HG02943 (cell line): ENCODE data around the gene EPS8L2.

Experiments
- ATAC-seq: cut with Tn5 transposase; IDR thresholded peaks from one replicate; pipeline ENCODE4 v1.9.1; 2021; ENCODE audit warnings: mild to moderate bottlenecking, low read depth, moderate library complexity; ENCODE audit not compliant: unreplicated experiment

The EPS8L2 gene

DNA sequence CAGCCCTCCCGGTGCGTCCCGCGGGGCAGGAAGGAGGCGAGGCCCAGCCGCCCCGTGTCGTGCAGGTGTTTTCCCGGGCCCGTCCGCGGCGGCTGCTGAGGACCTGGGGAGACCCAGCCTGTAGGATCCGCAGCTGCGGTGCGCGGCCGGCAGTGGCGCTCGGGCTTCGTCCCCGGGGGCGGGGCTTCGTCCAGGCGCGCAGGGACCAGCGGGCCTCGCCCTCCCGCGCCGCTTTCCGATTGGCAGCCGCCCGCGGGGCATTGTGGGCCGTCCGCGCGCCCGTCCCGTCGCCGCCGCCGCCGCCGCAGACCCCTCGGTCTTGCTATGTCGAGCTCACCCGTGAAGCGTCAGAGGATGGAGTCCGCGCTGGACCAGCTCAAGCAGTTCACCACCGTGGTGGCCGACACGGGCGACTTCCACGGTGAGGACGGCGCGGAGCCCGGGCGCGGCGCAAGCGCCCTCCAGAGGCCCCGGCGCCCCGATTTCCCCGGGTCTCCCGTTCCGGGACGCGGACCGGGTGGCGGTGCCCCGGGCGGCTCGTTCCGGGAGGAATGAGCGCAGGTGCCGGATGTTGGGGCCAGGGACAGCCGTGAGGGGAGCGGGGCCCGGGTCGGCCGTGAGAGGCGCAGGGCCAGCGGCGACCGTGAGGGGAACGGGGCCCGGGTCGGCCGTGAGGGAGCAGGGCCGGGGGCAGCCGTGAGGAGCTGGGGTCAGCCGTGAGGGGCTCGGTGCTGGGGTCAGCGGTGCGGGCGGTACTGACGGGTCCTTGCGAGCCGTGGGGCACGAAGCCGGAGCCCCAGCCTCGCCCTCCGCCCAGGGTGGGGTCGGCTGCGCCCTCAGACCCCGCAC lies 41.4 kb downstream of the EPS8L2 start, which contains the start of gene TALDO1:
Gene TALDO1 (plus strand): TSS at position 307 of the 849 bp plus-strand sequence. CDS start 18 bp downstream, at position 325.
- peak; percentile 84 for ATAC-seq

DNA sequence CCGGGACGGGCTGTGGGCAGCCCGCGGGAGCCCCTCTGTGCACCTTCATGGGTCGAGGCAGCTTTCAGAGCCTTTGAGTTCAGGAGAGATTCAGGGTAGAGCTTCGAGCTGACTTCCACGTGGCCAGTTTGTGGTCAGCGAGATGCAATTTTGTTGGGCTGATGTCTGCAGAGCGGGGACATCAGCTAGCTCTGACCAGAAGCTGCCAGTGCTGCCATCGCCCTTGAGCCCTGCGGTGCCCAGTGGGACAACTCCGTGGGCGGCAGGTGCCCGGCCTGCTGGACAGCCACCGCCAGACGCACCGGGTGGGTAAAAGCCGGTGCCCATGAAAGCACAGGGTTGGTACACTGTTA lies 42.0 kb downstream of the EPS8L2 start:
- peak; percentile 6 for ATAC-seq

DNA sequence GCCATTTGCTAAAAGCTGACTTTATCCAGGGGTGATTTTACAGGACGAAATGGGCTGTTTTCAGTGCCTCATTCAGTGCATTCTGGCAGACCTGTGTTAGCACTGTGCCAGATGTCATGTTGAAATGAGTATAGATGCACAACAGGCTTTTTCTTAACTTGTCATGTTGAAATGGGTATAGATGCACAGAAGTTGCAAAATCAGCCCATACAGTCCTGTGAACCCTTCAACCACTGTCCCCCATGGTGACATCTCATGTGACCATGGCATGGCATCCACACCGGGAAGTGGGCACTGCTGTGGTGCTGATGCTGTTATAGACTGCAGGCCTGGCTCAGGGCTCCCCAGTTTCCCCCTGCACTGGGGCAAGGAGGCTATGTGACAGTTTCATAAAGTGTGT lies 43.7 kb downstream of the EPS8L2 start:
- ATAC-seq, result no peak

DNA sequence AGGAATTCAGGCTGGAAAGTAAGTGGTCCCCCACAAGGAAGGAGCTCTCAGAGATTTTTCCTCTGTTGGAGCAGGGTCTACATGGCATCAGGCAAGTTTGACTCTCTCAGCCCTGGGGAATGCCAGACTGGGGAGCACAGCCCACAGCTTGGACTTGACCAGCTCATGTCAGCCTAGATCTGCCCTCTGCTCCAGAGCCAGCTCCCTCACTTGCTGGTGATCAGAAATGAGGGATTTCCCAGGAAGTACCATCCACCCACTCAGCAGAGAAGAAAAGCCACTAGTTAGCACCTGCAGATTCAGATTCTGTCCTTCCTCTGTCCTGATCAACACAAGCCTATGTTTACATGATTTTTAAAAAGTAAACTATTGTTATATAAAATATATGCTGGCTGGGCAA lies 54.2 kb downstream of the EPS8L2 start:
- ATAC-seq, result no peak

DNA sequence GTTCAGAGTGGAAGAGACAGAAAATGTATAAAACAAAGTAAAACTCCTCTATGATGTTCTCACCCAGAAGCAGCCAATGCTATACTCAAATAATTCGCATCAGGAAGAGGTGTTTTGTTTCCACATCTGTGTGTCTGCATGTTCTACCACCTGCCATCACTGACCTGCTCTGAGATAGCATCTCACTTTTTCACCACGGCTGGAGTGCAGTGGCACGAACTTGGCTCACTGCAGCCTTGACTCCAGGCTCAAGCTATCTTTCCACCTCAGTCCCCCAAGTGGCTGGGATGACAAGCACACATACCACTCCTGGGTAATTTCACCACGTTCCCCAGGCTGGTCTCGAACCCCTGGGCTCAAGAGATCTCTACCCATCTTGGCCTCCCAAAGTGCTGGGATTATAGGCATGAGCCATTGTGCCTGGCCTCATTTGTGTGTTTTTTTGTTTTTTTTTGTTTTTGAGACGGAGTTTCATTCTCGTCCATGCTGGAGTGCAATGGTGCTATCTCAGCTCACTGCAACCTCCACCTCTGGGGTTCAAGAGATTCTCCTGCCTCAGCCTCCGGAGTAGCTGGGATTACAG lies 55.6 kb downstream of the EPS8L2 start:
- no peak for ATAC-seq

DNA sequence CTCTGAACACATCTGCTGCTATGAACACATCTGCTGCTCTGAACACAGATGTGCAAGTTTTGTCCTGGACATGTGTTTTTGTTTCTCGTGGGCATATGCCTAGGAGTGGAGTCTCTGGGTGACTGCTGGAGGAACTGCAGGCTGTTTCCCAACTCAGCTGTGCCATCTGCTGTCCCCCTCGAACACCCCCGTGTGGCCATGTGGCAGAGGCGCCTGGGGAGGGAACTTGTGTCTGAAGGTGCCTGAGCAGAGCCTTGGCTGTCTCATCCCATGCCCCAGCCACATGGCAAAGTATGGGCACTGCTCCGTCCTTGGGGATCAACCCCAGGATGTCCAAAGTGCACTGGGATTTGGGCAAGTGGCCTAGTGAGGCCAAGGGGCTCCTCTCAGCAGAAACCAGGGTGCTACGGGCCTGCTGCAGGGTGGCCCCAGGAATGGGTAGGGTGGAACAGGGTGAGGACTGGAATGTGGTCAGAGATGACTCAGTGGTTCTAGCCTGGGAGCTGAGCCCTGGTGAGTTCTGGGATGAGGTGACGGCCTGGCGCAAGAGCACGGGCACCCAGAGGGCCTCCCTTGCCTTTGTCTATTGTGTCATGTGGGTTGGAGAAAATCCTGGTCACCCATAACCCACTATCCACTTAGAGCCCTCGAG lies 56.5 kb downstream of the EPS8L2 start:
- ATAC-seq, result no peak

DNA sequence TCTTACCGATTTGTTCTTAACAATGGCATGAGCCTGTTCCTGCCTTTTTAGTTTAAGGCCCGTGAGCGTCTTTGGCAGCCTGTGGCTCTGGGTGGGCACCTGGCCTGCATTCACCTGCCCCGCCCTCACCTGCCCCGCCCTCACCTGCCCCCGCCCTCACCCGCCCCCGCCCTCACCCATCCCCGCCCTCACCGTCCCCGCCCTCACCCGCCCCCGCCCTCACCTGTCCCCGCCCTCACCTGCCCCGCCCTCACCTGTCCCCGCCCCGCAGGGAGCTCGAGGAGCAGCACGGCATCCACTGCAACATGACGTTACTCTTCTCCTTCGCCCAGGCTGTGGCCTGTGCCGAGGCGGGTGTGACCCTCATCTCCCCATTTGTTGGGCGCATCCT lies 57.0 kb downstream of the EPS8L2 start:
- no peak for ATAC-seq

DNA sequence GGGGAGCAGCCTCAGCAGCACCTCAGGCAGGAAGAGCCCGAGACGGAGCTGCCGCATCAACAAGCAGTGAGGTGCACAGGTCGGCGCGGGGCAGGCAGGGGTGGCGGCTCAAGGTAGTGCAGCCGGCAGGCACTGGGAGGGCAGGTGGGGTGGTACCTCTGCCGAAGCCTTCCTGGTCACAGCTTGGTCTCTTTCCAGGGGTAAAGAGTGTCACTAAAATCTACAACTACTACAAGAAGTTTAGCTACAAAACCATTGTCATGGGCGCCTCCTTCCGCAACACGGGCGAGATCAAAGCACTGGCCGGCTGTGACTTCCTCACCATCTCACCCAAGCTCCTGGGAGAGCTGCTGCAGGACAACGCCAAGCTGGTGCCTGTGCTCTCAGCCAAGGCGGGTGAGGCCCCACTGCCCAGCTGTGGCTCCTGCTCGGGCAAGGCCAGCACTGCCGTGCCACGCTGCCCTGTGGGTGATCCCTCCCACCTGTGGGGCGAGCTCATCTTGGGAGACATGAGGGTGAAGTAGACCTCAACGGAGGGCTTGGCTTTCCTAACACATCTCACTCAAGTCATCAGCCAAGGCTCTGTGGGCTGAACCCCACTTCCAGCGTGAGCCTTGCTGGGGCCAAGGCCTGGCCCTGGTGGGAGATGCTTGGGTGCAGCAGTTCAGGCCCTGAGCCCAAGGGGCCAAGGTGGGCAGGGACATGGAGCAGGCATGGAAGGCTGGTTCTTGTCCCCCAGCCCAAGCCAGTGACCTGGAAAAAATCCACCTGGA lies 57.7 kb downstream of the EPS8L2 start:
- no peak for ATAC-seq

DNA sequence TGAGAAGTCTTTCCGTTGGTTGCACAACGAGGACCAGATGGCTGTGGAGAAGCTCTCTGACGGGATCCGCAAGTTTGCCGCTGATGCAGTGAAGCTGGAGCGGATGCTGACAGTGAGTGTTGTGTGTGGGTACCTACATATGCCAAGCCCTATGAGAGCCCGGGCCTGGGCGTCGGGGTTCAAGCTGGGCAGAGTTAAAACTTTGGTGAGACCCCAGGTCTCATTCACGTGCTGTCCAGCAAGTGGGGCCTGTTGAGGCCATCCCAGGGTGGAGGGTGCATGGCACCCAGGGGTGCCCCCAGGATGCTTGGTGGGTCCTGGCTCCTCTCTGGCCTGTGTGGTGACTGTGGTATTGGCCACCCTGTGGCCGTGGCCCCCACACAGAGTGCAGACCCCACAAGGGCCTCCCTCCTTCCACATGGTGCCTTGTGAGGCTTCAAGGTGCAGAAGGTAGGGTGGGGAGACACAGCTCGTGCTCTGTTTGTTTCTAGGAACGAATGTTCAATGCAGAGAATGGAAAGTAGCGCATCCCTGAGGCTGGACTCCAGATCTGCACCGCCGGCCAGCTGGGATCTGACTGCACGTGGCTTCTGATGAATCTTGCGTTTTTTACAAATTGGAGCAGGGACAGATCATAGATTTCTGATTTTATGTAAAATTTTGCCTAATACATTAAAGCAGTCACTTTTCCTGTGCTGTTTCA lies 58.4 kb downstream of the EPS8L2 start:
- ATAC-seq, result no peak

DNA sequence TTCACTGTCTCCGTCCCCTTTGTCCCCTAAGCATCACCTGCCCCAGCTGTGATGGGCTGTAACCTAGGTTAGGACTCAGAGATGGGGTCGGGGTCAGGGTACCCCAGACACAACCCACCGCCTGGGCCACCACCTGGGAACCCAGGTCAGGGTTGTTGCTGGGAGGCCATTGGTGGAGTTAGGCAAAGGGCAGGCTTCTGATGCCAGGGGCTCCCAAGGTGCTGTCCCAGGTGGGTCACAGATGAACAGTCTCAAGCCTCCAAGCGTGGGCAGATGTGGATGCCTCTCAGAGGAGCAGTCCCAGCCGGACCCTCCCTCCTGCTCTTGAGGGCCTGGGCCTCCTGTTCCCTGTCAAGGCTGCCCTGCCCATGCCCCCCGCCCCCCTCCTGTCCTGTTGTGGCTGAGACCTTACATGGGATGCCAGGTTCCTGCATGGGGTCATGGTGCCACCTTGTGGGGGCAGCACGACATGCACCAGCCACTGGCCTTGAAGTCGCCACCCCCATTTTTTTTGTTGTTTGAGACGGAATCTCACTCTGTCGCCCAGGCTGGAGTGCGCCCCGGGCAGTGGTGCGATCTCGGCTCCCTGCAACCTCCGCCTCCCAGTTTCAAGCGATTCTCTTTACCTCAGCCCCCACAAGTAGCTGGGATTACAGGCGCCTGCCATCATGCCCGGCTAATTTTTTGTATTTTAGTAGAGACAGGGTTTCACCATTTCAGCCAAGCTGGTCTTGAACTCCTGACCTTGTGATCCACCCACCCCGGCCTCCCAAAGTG lies 59.2 kb downstream of the EPS8L2 start:
- ATAC-seq, result no peak

DNA sequence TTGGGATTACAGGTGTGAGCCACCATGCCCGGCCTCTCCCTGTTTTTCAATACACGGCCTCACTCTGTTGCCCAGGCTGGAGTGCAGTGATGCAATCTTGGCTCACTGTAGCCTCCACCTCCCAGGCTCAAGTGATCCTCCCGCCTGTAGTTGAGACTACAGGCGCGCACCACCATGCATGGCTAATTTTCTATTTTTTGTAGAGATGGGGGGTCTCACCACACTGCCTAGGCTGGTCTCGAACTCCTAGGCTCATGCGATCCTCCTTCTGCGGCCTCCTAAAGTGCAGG lies 59.7 kb downstream of the EPS8L2 start:
- no peak for ATAC-seq

DNA sequence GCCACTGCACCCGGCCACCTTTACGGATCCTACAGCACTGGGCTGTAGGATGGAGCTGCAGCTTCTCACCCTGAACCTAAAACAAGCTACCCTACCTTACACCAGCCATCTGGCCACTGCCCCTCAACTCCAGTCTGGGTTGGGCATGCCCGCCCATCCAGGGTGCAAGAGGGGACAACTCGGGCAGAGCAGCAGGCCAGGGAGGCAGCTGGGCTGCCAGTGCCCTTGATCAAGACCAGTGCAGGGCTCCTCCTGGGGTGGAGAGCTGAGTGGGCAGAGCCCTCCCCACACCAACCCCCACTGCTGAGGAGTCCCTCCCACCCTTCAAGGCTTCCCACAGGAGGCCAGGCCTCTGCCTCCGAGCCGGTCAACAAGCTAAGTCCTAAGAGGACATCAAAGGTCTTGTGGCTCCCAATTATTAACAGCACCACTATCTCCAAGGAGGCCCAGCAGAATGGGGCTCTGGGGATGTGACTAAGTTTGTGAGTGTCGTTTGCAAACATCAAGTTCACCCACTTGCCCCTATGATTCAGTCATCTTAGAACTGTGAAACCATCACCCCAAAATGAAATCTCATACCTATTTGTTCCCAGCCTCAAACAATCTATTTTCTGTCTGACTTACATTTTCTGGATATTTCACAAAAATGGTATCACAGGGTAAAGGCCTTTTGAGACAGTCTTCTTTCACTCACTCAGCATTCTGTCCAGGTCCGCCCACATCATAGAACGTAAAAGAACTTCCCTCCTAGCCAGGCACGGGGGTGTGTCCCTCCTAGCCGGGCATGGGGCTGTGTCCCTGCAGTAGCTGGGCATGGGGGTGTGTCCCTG lies 60.3 kb downstream of the EPS8L2 start:
- no peak for ATAC-seq

DNA sequence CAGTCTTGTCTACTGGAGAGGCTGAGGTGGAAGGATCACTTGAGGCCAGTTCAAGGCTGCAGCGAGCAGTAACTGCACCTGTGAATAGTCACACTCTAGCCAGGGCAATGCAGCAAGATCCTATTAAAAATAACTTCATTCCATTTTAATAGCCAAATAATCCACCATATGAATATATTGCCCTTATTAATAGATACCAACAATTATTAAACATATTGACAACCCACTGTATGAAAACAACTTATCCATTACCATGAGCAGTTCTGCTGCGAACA lies 60.8 kb downstream of the EPS8L2 start:
- ATAC-seq, result no peak

DNA sequence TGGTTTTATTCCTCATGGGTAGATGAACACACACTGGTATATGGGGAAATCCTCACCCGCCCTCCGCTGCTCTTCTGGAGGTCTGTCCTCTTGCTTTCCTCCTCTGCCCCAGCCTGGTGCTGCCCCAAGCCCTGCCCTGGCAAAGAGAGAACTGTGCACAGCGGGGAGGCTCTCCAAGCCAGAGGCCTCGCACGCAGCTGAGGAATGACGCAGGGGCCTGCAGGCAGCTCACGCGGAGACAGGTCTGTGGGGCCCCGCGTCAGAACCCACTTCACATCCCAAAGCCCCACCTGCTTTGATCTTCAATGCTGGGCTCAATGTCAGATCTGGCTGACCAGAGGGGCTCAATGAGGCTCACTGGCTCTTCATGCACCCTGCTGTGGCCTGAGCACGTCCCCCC lies 61.2 kb downstream of the EPS8L2 start:
- no peak for ATAC-seq

DNA sequence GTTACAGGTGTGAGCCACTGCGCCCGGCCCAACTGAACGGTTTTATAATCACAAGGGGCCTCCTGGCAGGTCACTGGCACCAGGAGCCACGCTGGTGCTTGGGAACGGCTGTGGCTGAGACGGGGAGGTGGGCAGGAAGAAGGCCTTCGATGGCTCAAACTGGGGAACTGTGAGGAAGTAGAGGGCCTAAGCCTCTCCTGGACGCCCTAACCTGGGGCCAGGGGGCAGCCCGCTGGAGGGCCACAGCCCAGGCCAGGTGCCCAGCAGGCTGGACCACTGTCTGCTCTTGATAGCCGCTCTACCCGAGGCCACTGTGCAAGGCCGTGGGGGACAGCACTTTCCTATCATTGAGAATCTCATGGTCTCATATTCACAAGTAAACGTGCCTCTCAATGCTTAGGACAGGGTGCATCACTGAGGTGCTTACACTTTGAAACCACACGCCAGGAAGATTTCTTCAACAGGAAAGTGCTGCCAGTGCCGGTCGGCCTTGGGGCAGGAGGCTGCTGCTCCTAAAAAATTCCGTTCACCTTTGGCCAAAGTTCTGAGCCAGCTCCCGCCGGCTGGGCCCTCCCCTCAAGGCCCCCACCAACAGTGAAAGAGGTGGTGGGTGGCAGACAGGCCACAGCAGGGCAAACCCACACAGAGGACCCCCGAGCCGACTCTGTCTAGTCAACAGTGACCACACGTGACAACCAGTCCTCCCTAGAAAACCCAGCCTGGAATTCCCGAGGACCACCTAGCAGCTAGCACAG lies 64.0 kb downstream of the EPS8L2 start:
- ATAC-seq, result no peak

DNA sequence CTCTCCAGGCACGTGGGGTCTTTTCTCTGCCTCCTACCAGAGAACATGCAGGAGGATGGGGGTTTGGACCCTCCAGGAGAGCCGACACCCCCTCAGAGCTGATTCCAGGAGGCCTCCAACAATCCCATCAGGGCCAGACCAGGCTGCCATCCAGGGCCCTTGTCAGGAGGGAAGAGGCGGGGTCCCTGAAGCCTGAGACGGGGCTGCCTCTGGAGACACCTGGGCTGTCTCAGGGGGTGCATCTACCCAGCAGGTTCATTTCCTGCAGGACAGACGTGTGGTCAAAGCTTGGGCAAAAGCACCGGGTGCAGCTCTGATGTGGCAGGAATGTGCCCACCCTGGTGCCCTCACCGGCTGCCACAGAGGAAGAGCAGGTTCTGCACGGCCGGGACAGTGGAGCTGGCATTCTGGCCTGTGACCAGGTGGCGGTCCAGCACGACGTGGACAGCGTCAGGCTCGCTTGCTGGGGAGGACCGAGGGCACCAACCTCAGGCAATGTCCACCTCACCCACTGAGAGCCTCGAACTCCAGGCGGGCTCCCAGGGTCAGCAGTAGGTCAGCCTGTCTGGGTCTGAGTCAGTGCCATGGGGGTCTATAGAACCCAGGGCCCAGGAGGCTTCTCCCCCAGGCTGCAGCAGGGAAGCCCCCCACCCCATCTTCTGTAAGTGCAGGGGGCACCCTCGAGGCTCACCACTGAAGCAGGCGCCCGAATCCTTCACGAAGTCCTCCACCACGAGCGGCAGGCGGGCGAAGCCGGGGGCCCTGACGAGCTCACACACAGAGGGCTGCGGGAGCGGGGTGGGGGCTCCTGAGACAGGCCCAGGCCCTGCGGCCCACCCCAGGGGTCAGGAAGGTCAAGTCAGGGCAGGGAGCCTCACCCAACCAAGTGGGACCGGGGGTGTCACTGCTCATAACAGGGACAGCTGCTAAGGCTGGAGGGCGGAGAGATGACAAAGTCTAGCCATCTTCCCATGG lies 64.9 kb downstream of the EPS8L2 start:
- no peak for ATAC-seq

DNA sequence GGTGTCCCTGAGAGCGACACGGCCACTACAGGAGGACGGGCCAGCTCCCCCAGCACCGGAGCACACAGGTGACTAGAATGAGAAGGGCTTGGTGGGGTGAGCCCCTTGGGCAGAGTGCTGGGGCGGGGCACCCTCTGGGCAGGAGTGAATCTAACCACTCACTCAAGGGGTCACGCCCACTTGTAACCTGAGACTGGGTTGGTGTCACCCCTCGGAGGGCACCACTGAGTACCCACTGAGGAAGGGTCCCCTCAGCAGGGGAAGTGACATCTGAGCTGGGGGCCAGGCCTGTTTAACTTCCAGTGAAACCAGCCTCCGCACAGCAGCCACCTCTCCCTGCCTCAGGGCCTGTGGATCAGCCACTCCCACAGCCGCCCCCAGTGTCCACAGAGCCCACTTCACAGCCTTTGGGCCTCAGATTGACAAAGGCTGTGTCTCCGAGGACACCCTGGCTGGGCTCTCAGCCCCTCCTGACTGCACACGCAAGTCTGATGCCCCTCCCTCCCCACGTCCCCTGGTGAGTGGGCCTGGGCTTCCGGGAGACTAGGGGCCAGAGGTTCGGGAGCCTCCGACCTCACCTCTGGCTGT lies 65.7 kb downstream of the EPS8L2 start:
- ATAC-seq, result no peak
